A549 (cell line): ENCODE measurements around the gene ZNF385B.

Experiments used
- CBX2 ChIP-seq: fragments of 200-600 bp; sonication (generic); IDR thresholded peaks from 2 replicates; pipeline ENCODE4 v1.6.1; 2016; ENCODE audit warnings: low read depth, mild to moderate bottlenecking, borderline replicate concordance
- CHD4 ChIP-seq: fragments of 200-600 bp; sonication (generic); IDR thresholded peaks from 2 replicates; pipeline ENCODE4 v1.6.1; 2016; ENCODE audit warnings: antibody characterized with exemption, mild to moderate bottlenecking, borderline replicate concordance
- EHMT2 ChIP-seq: fragments of 200-600 bp; sonication (generic); IDR thresholded peaks from 2 replicates; pipeline ENCODE4 v1.6.1; 2016; ENCODE audit warnings: antibody characterized with exemption, low read depth, mild to moderate bottlenecking, moderate library complexity
- POLR2A ChIP-seq: IDR thresholded peaks from 2 replicates; pipeline ENCODE4 v1.6.1; 2012; ENCODE audit warnings: mild to moderate bottlenecking, low read length
- ZNF302 ChIP-seq: fragments of 250-450 bp; sonication (Bioruptor Pico); IDR thresholded peaks from 2 replicates; pipeline ENCODE4 v1.9.0; 2021; ENCODE audit warnings: inconsistent platforms, mild to moderate bottlenecking, moderate library complexity
- TF ChIP-seq, protein P1 (sequence below): fragments of >200 bp; sonication (Bioruptor Twin); formaldehyde crosslinking; IDR thresholded peaks from 3 replicates; pipeline ENCODE4 v1.5.1; 2016
- TF ChIP-seq, protein P2 (sequence below): fragments of 450-650 bp; IDR thresholded peaks from 2 replicates; pipeline ENCODE4 v1.6.1; 2014; ENCODE audit warnings: antibody characterized with exemption

DNA sequence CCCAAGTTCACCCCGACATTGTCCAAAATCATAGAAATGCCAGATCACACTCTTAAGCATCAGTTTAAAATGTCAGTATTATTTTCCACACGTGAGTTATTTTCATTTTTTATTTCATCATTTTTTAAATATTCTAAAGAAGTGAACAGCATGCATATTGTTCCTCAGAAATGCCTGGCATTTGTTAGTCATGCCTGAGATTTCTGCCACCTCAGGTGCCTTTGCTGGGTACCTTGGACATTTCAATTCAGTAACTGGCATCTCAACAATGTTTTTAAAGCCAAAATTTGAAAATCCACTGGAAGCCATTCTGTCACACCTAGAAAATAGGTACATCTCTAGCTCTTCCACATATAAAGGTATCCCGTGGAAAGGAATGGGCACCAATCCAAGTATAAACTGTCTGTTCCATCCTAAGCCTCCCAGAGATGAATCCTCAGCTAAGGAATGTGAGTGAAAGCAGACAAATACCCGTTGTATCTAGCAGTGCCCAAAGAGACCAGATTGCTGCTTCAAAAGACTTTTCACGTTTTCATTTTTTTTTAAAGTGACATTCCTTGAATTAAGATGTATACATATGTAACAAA is 159.8 kb downstream of the ZNF385B start:
- TF ChIP-seq POLR2A (no peak), CBX2 (no peak), EHMT2 (no peak), ZNF302 (no peak), CHD4 (no peak)
- TF ChIP-seq, protein P1, sequence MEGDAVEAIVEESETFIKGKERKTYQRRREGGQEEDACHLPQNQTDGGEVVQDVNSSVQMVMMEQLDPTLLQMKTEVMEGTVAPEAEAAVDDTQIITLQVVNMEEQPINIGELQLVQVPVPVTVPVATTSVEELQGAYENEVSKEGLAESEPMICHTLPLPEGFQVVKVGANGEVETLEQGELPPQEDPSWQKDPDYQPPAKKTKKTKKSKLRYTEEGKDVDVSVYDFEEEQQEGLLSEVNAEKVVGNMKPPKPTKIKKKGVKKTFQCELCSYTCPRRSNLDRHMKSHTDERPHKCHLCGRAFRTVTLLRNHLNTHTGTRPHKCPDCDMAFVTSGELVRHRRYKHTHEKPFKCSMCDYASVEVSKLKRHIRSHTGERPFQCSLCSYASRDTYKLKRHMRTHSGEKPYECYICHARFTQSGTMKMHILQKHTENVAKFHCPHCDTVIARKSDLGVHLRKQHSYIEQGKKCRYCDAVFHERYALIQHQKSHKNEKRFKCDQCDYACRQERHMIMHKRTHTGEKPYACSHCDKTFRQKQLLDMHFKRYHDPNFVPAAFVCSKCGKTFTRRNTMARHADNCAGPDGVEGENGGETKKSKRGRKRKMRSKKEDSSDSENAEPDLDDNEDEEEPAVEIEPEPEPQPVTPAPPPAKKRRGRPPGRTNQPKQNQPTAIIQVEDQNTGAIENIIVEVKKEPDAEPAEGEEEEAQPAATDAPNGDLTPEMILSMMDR, result no peak
- TF ChIP-seq, protein P2, sequence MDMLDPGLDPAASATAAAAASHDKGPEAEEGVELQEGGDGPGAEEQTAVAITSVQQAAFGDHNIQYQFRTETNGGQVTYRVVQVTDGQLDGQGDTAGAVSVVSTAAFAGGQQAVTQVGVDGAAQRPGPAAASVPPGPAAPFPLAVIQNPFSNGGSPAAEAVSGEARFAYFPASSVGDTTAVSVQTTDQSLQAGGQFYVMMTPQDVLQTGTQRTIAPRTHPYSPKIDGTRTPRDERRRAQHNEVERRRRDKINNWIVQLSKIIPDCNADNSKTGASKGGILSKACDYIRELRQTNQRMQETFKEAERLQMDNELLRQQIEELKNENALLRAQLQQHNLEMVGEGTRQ, result no peak
